PC-3 (cell line): ENCODE measurements around the gene MAGI2. TPM values are rescaled to one million over a fixed set of nuclear protein-coding genes. Genes with fewer than 3 reads are reported as not detected.

Experiments used
- ATAC-seq: fragments of 200-7000 bp; cut with Tn5 transposase; 2 replicates; pipeline ENCODE4 v1.9.1; 2020; ENCODE audit warnings: mild to moderate bottlenecking, moderate library complexity
- BruUV-seq: library from RNA; stranded (reverse); fragments of 400-500 nt; replicated peaks from 2 replicates; lab custom pipeline; 2021; lab: Mats Ljungman, UMichigan
- CTCF ChIA-PET: fragments of 300-600 bp; sonication (Branson Sonifier 250); formaldehyde crosslinking; loops from one replicate; lab custom pipeline; 2022; ENCODE audit warnings: antibody characterized with exemption; lab: Charles Lee
- POLR2A ChIA-PET: fragments of 300-600 bp; sonication (Branson Sonifier 250); formaldehyde crosslinking; loops from one replicate; lab custom pipeline; 2022; ENCODE audit warnings: antibody characterized with exemption; ENCODE audit not compliant: unreplicated experiment; lab: Charles Lee
- DNase-seq: peaks from one replicate; pipeline ENCODE4 v3.0.0-alpha.2; 2015
- H2AFZ ChIP-seq: fragments of 300-600 bp; sonication (generic); 2 replicates; pipeline ENCODE4 v1.6.0; 2016; ENCODE audit warnings: antibody characterized with exemption, low read length
- H3F3A ChIP-seq: fragments of 300-600 bp; sonication (generic); one replicate; pipeline ENCODE4 v1.6.0; 2017; ENCODE audit warnings: antibody characterized with exemption, low read length, control low read depth, mild to moderate bottlenecking; ENCODE audit not compliant: unreplicated experiment
- H3K27ac ChIP-seq: fragments of 300-600 bp; sonication (generic); 2 replicates; pipeline ENCODE4 v1.5.1; 2016; ENCODE audit warnings: mild to moderate bottlenecking, low read length
- H3K27me3 ChIP-seq: fragments of 300-600 bp; sonication (generic); 2 replicates; pipeline ENCODE4 v1.6.1; 2016; ENCODE audit warnings: low read length, mixed read lengths
- H3K36me3 ChIP-seq: fragments of 300-600 bp; sonication (generic); 2 replicates; pipeline ENCODE4 v1.6.1; 2016; ENCODE audit warnings: low read depth, mixed run types, low read length, mixed read lengths
- H3K4me1 ChIP-seq: fragments of 300-600 bp; sonication (generic); 2 replicates; pipeline ENCODE4 v1.5.1; 2016; ENCODE audit warnings: low read length; ENCODE audit not compliant: insufficient read depth
- H3K4me2 ChIP-seq: fragments of 300-600 bp; sonication (generic); 2 replicates; pipeline ENCODE4 v1.6.0; 2016; ENCODE audit warnings: low read length
- H3K4me3 ChIP-seq: fragments of 300-600 bp; sonication (generic); 2 replicates; pipeline ENCODE4 v1.5.1; 2016; ENCODE audit warnings: mild to moderate bottlenecking, low read length, mixed read lengths
- H3K79me2 ChIP-seq: fragments of 300-600 bp; sonication (generic); 2 replicates; pipeline ENCODE4 v1.6.1; 2017; ENCODE audit warnings: low read length, mixed read lengths
- H3K9ac ChIP-seq: fragments of 300-600 bp; sonication (generic); 2 replicates; pipeline ENCODE4 v1.6.0; 2016; ENCODE audit warnings: mild to moderate bottlenecking, low read length
- H3K9me2 ChIP-seq: fragments of 300-600 bp; sonication (generic); replicated peaks from 2 replicates; pipeline ENCODE4 v1.6.1; 2016; ENCODE audit warnings: mixed run types, low read length, mixed read lengths
- H3K9me3 ChIP-seq: fragments of 300-600 bp; sonication (generic); 2 replicates; pipeline ENCODE4 v1.6.1; 2016; ENCODE audit warnings: low read length, mixed read lengths
- H4K20me1 ChIP-seq: fragments of 300-600 bp; sonication (generic); 2 replicates; pipeline ENCODE4 v1.6.1; 2016; ENCODE audit warnings: low read length, mixed read lengths
- CTCF ChIP-seq: fragments of 300-600 bp; sonication (generic); conservative IDR thresholded peaks from 2 replicates; pipeline ENCODE4 v1.5.1; 2017; ENCODE audit warnings: antibody characterized with exemption, low read depth, mild to moderate bottlenecking, low read length
- EZH2 ChIP-seq: fragments of 300-600 bp; sonication (generic); IDR thresholded peaks from one replicate; pipeline ENCODE4 v1.6.1; 2017; ENCODE audit warnings: antibody characterized with exemption, mild to moderate bottlenecking, low read length; ENCODE audit not compliant: unreplicated experiment
- EZH2phosphoT487 ChIP-seq: fragments of 300-600 bp; sonication (generic); IDR thresholded peaks from 2 replicates; pipeline ENCODE4 v1.6.1; 2018; ENCODE audit warnings: mild to moderate bottlenecking, antibody characterized with exemption, low read length, borderline replicate concordance
- intact Hi-C: fragments of 100-400 bp; cut with micrococcal nuclease; formaldehyde crosslinking; loops from 2 replicates; pipeline ENCODE4 v1.9.0; 2023
- total RNA-seq: library from RNA; depleted of rRNA; stranded (reverse); fragments of >200 nt; gene quantifications from 2 replicates; pipeline ENCODE4 v1.2.3, GENCODE V29; 2014

The MAGI2 gene
- total RNA-seq, 1 experiment from 2014 or later = not detected

GRCh38 chr7:79376299-79377025, 77.0 kb downstream of the MAGI2 start:
- H2AFZ ChIP-seq = no peak overlapping the region
- H3F3A ChIP-seq = no peaks in the 10 kb centered on the region
- no peaks in the 10 kb centered on the region for H3K27me3 ChIP-seq
- no TSS peak for BruUV-seq
- H3K9ac ChIP-seq = no peak overlapping the region
- DNase-seq (no peak), ATAC-seq (no peak)
- no peaks in the 10 kb centered on the region for H3K4me1 ChIP-seq
- no peaks in the 10 kb centered on the region for H3K9me3 ChIP-seq
- ChIA-PET POLR2A (no interaction called here), CTCF (no interaction called here)
- TF ChIP-seq EZH2 (no peak), EZH2phosphoT487 (no peak), CTCF (no peak)
- H3K79me2 ChIP-seq = no peaks in the 10 kb centered on the region
- H4K20me1 ChIP-seq = no peaks in the 10 kb centered on the region
- no peaks in the 10 kb centered on the region for H3K36me3 ChIP-seq
- H3K9me2 ChIP-seq = no peaks in the 10 kb centered on the region
- H3K4me3 ChIP-seq = no peak overlapping the region
- H3K27ac ChIP-seq = no peak overlapping the region
- no peak overlapping the region for H3K4me2 ChIP-seq
- intact Hi-C loops = no loop called here

- Histone ChIP-seq H3K4me1 (no peaks in the 10 kb centered on the region), H3K9ac (no peak overlapping the region), H4K20me1 (no peaks in the 10 kb centered on the region), H3K27ac (no peak overlapping the region), H3K79me2 (no peaks in the 10 kb centered on the region), H3K27me3 (no peaks in the 10 kb centered on the region), H3K4me2 (no peak overlapping the region), H3K9me3 (no peaks in the 10 kb centered on the region), H3K4me3 (no peak overlapping the region), H2AFZ (no peak overlapping the region), H3K9me2 (no peaks in the 10 kb centered on the region), H3F3A (no peaks in the 10 kb centered on the region), H3K36me3 (no peaks in the 10 kb centered on the region)
- ChIA-PET CTCF (interaction anchor here (0.5 kb wide), 1 partner anchor 1153 kb away, joined by 8 read pairs; no protein-coding TSS in a partner anchor), POLR2A (no interaction called here)
- DNase-seq = peak; percentile 19
- no peak for ATAC-seq
- no TSS peak for BruUV-seq
- TF ChIP-seq CTCF (peak; percentile 36), EZH2phosphoT487 (no peak)
- intact Hi-C loops = no loop called here
These were observed 92.3 kb downstream of the MAGI2 start for GRCh38 chr7:79361214-79361613.

GRCh38 chr7:79359827-79360226, 93.6 kb downstream of the MAGI2 start:
- intact Hi-C loops = no loop called here
- ChIA-PET POLR2A (no interaction called here), CTCF (no interaction called here)
- Histone ChIP-seq H3K27me3 (no peaks in the 10 kb centered on the region), H3K4me3 (no peak overlapping the region), H3K9ac (no peak overlapping the region), H3K27ac (no peak overlapping the region), H4K20me1 (no peaks in the 10 kb centered on the region), H3K9me3 (no peaks in the 10 kb centered on the region), H3K4me1 (no peaks in the 10 kb centered on the region), H3K79me2 (no peaks in the 10 kb centered on the region), H3K9me2 (no peaks in the 10 kb centered on the region), H3K36me3 (no peaks in the 10 kb centered on the region), H3K4me2 (no peak overlapping the region), H3F3A (no peaks in the 10 kb centered on the region), H2AFZ (no peak overlapping the region)
- BruUV-seq = no TSS peak
- no peak for TF ChIP-seq EZH2
- TF ChIP-seq CTCF = no peak
- DNase-seq (no peak), ATAC-seq (no peak)
